Suppressor macrophage (primary cell): ENCODE data around the gene LCK.
"Not testable (repeated sequence)": the region's sequence is repeated elsewhere in the genome, so short reads cannot be mapped to it uniquely, and the experiment has no call there.

ENCODE experiments used
- DNase-seq, 4 experiments: peaks; one replicate each; pipeline ENCODE4 v3.0.0-alpha.2; 2020 to 2022

Gene LCK

DNA sequence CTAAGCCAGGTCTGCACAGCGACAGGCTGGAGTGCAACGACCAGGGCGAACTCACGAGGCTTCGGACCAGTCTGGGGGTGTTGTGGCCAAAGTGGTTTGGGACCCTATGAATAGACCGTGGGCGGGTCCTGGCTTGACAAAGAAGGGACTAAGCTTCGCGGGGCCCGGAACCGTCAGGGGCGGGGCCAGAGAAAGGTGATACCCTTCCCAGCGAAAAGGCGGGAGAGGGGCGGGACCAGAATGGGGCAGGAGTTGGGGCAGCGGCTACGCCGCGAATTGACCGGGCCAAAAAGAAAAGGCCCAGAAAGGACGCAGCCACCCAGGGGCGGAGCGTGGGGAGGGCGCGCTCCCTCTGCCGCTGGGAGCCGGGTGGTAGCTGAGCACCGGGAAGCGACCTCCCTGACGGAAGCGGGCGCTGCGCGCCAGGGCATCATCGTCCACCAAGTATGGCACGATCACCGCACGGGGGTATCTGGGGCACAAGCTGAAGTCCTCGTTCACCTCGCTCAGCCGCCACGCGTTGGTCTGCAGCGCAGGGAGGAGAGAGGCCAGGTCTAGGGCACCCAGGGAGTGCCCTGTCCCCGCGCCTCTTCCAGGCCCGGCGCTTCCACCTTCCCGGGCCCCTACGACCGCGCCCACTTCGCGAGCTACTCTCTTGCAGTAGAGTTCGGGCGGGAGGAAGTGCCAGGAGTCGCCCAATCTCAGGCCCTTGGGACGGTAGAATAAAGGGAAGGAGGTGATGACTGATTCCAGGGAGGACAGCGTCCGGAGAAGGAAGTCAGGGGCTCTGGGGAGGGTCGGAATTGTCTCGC is 10.7 kb upstream of the LCK start:
- peak; percentile 65 to 80 (median 76) for DNase-seq

- peak; percentile 17 to 43 (median 28) for DNase-seq
Observed at GRCh38 chr1:32241001-32241763, 9.9 kb upstream of the LCK start.

DNA sequence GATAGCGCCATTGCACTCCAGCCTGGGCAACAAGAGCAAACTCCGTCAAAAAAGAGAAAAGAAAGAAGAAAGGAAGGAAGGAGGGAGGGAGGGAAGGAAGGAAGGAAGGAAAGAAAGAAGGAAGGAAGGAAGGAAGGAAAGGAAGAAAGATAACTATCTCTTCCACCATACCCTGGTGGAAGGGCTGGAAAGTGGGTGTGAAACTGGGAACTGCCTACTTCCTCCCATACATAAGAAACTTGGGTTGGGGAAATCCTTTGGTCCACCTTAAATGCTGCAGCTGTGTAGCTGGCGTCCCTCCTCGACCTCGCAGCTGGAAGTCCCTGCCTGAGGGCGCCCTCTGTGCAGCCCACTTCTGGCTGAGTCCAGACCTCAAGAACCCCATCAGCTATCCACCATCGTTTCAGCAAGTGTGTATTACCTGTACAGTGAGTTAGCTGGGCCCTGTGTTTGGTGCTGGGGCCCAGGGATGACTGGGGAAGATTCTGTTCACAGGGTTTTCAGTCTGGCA is 8.7 kb upstream of the LCK start:
- DNase-seq = peak; percentile 26 to 68 (median 63)

DNA sequence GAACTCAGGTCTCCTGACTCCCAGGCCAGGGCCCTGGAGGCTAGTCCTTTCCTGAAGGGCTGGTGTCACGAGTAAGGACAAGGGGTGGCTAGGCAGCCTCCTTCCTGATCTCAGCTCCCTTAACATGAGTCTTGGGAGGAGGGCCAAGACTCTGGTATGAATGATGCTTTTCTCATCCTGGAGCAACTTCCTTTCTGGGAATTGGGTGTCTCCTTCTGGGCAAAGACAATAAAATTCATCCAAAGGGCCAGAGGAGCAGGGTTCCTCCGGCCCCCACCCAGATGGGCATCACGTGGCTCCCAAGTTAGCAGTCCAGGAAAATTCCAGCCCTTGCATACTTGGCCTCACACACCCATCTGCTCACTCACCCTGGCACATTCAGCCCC is 4.2 kb upstream of the LCK start, which contains the start of gene FAM167B:
TSS of gene FAM167B (plus strand) at position 335 of the 386 bp plus-strand sequence. CDS start 200 bp downstream, outside the sequence.
- no peak for DNase-seq

DNA sequence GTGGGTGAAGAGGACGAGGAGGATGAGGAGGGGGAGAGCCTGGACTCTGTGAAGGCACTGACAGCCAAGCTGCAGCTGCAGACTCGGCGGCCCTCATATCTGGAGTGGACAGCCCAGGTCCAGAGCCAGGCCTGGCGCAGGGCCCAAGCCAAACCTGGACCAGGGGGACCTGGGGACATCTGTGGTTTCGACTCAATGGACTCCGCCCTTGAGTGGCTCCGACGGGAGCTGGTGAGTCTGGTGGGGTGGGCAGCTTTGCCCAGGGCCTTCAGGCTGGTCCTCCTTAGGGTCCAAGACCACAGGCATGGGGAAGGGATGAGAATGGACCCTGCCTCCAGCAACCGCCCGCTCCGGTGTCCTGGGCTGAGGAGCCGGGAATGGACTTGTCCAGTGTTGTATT is 3.6 kb upstream of the LCK start:
- no peak for DNase-seq

DNA sequence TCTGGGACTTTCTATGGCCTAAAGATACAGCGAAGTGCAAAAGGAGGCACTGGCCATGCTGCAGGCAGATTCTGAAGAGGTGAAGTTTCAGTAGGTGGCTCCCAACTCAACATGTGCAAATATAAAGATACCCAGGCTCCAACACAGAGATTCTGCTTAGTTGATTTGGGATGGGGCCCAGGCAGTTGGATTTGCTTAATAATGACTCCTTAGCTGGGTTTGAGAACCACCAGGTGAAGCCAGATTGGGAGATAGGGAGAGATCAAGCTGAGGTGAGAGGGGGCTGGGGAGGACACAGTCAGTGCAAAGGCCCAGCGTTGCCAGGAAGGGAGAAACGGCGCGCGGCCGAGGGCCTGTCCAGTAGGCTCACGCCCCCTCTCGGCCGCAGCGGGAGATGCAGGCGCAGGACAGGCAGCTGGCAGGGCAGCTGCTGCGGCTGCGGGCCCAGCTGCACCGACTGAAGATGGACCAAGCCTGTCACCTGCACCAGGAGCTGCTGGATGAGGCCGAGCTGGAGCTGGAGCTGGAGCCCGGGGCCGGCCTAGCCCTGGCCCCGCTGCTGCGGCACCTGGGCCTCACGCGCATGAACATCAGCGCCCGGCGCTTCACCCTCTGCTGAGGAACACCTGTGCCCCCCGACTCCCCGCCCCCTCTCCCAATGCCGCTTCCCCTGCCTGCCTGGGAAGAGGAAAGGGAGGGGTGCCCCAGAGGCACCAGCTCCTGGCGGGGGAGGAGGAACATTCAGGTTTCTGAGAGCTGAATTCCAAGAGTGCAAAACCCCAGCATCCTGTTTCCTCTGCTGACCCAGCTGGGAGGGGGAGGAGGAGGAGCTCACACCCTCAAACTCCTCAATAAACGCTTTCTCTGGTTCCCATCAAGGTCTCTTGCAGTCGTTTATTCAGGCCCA is 2.8 kb upstream of the LCK start:
- DNase-seq = peak; percentile 81 to 94 (median 87)

GRCh38 chr1:32249831-32250525 is 1.1 kb upstream of the LCK start:
- DNase-seq = no peak

GRCh38 chr1:32255072-32256071 is 4.3 kb downstream of the LCK start:
- DNase-seq = no peak

DNA sequence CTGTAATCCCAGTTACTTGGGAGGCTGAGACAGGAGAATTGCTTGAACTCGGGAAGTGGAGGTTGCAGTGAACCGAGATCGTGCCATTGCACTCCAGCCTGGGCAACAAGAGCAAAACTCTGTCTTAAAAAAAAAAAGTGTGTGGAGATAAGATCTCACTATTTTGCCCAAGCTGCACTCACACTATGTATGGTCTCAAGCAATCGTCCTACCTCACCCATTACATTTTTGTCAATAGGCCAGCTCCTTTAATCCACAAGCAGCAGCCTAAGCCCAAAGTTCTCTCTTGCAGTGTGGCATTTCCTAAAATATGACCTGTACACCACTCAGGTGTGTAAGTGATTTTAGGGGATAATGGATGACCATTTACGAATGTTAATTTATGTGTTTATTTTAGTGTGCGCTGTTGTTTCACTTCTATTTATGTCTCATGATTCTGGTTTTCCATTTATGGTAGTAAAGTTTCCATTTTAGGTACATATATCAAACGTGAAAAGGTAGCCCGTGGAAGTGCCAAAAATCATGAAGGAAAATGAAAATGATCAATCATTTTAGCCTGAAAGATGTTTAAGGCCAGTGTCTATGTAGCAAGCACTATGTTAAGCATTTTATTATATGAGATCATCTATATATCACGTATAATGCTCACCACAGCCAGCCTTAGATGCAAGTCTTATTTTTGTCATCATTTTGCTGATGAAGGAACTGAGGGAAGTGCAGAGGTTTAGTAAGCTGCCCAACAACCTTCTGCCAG is 5.6 kb downstream of the LCK start:
- no peak for DNase-seq

DNA sequence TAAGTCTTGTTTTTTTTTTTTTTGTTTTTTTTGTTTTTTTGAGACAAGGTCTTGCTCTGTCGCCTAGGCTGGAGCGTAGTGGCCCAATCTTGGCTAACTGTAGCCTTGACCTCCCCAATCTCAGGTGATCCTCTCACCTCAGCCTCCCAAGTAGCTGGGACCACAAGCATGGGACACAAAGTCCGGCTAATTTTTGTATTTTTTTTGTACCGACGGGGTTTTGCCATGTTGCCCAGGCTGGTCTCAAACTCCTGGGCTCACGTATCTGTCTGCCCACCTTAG is 6.1 kb downstream of the LCK start:
- DNase-seq = no peak

DNA sequence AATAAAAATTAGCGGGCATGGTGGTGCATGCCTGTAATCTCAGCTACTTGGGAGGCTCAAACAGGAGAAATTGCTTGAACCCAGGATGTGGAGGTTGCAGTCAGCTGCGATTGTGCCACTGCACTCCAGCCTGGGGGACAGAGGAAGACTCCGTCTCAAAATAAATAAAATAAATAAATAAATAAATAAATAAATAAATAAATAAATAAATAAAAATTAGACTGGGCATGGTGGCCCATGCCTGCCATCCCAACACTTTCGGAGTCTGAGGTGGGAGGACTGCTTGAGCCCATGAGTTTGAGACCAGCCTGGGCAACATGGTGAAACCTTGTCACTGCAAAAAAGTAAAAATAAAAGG is 12.2 kb downstream of the LCK start:
- not testable (repeated sequence) for DNase-seq

- DNase-seq = no peak
Observed at GRCh38 chr1:32263744-32264143, 12.7 kb downstream of the LCK start.

DNA sequence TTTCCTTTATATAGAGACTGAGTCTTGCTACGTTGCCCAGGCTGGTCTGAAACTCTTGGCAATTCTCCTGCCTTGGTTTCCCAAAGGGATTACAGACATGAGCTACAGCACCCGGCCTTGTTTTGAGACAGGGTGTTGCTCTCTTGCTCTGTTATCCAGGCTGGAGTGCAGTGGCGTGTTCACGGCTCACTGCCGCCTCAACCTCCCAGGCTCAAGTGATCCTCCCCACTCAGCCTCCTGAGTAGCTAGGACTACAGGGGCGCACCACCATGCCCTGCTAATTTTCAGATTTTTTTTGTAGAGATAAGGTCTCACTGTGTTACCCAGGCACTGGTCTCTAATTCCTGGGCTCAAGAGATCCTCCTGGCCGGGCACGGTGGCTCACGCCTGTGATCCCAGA is 14.8 kb downstream of the LCK start:
- DNase-seq = no peak

DNA sequence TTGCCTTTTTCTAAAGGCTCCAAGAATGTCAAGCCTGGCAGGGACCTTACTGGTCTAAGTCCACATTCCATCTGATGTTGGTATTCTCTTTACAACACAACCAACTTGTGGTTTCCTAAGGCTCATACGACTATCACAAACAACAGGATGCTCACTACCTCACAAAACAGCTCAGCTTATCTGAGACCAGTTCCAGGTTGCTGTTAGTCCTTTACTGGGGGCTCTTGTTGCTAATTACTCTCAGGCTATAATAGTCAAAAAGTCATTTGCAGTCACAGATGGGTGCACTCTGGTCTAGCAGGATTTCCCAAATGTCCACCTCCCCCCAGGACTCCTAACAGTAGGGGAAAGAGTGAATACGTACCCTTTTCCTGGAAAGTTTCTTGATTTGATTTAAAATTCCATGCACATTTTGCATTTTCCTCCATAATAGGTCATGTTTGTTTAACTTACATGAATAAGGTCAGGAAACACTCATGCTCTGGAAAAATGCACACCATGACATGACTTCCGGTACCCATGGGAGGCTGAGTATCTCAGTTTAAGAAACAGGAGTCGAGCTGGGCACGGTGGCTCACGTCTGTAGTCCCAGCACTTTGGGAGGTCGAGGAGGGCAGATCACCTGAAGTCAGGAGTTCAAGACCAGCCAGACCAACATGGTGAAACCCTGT is 16.0 kb downstream of the LCK start:
- no peak for DNase-seq

- no peak for DNase-seq
Observed at GRCh38 chr1:32269744-32270143, 18.7 kb downstream of the LCK start.

DNA sequence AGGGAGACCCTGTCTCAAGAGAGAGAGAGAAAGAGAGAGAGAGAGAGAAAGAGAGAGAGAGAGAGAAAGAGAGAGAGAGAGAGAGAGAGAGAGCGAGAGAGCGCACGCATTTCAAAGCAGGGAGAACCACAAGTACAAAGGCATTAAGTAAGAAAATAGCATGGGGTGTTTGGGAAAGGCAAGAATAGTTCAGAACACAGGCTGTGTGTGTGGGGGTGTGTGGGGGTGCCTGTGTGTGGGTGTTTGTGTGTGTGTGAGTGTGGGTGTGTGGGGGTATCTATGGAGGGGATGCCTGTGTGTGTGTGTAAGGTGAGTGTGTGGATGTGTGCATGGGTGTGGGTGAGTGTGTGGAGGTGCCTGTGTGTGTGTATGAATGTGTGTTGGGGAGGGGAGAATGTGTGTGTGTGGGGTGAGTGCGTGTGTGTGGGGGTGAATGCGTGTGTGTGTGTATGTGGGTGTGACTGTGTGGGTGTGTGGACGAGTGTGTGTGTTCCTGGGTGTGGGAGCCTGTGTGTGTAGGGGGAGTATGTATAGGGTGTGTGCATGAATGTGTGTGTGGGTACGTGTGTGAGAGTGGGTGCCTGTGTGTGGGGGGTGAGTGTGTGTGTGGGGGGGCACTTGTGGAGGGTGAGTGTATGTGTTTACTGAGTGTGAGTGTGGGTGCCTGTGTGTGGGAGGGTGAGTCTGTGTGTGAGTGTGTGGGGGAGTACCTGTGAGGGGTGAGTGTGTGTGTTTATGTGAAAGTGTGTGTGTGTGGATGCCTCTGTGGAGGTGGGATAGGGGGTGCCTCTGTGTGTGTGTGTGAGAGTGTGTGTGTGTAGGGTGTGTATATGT is 21.7 kb downstream of the LCK start:
- no peak for DNase-seq

DNA sequence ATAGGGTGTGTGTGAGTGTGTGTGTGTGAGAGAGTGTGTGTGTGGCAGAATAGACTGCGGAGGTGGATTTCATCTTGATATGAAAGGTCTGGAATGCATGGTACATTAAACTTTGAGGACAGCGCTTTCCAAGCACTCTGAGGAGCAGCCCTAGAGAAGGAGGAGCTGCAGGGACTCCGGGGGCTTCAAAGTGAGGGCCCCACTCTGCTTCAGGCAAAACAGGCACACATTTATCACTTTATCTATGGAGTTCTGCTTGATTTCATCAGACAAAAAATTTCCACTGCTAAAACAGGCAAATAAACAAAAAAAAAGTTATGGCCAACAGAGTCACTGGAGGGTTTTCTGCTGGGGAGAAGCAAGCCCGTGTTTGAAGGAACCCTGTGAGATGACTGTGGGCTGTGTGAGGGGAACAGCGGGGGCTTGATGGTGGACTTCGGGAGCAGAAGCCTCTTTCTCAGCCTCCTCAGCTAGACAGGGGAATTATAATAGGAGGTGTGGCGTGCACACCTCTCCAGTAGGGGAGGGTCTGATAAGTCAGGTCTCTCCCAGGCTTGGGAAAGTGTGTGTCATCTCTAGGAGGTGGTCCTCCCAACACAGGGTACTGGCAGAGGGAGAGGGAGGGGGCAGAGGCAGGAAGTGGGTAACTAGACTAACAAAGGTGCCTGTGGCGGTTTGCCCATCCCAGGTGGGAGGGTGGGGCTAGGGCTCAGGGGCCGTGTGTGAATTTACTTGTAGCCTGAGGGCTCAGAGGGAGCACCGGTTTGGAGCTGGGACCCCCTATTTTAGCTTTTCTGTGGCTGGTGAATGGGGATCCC is 22.5 kb downstream of the LCK start:
- no peak for DNase-seq
